Muscle of leg (tissue), 11 donors: ENCODE measurements around the gene EFCAB6. TPM values are rescaled to one million over a fixed set of nuclear protein-coding genes. Genes with fewer than 3 reads are reported as not detected.

Experiments used
- DNase-seq: peaks from one replicate; pipeline ENCODE4 v3.0.0; 2013
- H3K27ac ChIP-seq: one replicate; pipeline ENCODE4 v1.5.1; 2013; ENCODE audit warnings: mild to moderate bottlenecking, low read length, control low read depth
- H3K27me3 ChIP-seq: one replicate; pipeline ENCODE4 v1.6.1; 2013; ENCODE audit warnings: low read length; ENCODE audit not compliant: control insufficient read depth, insufficient read depth
- H3K36me3 ChIP-seq: one replicate; pipeline ENCODE4 v1.6.1; 2013; ENCODE audit warnings: low read length; ENCODE audit not compliant: control insufficient read depth, insufficient read depth
- H3K4me1 ChIP-seq: one replicate; pipeline ENCODE4 v1.6.1; 2013; ENCODE audit warnings: low read length; ENCODE audit not compliant: control insufficient read depth, insufficient read depth
- H3K4me3 ChIP-seq: one replicate; pipeline ENCODE4 v1.5.1; 2013; ENCODE audit warnings: low read length, control low read depth
- H3K9me3 ChIP-seq: replicated peaks from 2 replicates; pipeline ENCODE4 v1.6.1; 2013; ENCODE audit warnings: low read depth, low read length; ENCODE audit not compliant: control insufficient read depth
- WGBS: methylation state at CpG from one replicate; pipeline ENCODE4 v1.1.5; 2013; ENCODE audit warnings: missing lambda C conversion rate; ENCODE audit not compliant: insufficient coverage; 5-methylcytosine and 5-hydroxymethylcytosine counted together
- polyA plus RNA-seq, 8 donors: library from polyadenylated mRNA; unstranded; fragments of 120-200 nt; gene quantifications; one replicate each; pipeline versions ENCODE4 v1.2.1 to v1.2.3, GENCODE V29; 2013; ENCODE audit warnings: inconsistent platforms in 1 of 8, low replicate concordance in 1 of 8; ENCODE audit not compliant: insufficient read length in 8 of 8, insufficient read depth in 1 of 8
- total RNA-seq: library from RNA; stranded (reverse); fragments of 120-200 nt; gene quantifications from one replicate; pipeline ENCODE4 v1.2.4, GENCODE V29; 2013

EFCAB6 gene
- total and polyA plus RNA-seq, 9 donors = 0.63 to 1.6 (median 1.1) TPM

DNA sequence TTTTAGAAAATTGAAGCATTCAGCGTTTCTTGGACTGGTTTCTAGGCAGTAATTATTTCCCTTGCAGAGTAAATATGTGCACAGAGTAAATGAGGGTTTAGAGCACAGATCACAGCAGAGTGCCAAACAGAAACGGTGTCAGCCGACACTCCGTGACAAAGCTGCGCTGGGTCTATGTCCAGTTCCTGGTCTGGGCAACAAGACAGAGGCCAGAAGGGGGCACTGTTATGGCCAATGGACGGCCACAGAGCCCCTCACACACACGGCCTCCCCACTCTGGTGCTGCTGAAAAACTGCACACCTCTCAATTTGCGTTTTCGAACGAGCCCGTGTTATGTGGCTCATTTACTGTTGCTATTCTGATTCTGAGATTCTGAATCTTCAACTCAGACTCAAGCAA, 219.6 kb downstream of the EFCAB6 start:
- Histone ChIP-seq H3K27ac (no peak overlapping the region), H3K4me3 (no peak overlapping the region), H3K4me1 (no peaks in the 10 kb centered on the region), H3K36me3 (no peaks in the 10 kb centered on the region), H3K9me3 (peaks cover under 1% of the 10 kb centered on the region), H3K27me3 (no peaks in the 10 kb centered on the region)
- no peak for DNase-seq
- WGBS = 52% methylated on average over 5 of the region's 11 CpGs

DNA sequence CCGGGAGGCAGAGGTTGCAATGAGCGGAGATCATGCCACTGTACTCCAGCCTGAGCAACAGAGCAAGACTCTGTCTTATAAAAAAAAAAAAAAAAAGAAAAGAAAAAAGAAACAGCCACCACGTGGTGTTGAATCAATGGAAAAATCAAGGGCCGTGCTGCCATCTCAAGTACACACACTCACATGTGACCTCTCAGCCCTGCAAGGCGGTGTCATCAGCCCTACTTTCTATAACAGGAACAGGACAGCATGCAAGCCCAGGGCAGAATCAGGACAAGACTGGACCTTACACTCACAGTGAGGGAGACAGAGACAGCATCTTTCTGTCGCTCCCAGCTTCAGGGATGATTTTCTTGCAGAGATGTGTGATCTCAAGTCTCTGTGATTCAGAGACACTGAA, 220.7 kb downstream of the EFCAB6 start:
- Histone ChIP-seq H3K27ac (no peak overlapping the region), H3K9me3 (peaks cover 2% of the 10 kb centered on the region), H3K4me1 (no peaks in the 10 kb centered on the region), H3K27me3 (no peaks in the 10 kb centered on the region), H3K4me3 (no peak overlapping the region), H3K36me3 (no peaks in the 10 kb centered on the region)
- WGBS = 100% methylated on average over 1 of the region's 6 CpGs
- no peak for DNase-seq

DNA sequence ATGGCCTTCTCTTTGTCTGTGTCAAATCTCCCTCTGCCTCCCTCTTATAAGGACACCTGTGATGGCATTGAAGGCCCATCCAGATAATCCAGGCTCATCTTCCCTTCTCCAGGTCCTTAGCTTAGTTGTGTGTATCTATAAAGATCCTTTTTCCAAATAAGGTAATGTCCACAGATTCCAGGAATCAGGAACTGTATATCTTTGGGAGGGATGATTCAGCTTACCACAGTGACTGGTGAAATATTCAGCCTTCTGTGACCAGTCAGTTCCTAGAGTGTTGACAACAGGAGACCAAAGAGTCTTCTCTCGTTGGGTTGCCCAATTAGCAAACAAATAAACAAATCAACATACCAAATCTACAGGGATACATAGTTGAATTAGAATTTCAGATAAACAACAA, 224.5 kb downstream of the EFCAB6 start:
- no peaks in the 10 kb centered on the region for H3K36me3 ChIP-seq
- H3K9me3 ChIP-seq = peaks cover 14% of the 10 kb centered on the region
- no peaks in the 10 kb centered on the region for H3K27me3 ChIP-seq
- no peaks in the 10 kb centered on the region for H3K4me1 ChIP-seq
- no peak for DNase-seq
- H3K27ac ChIP-seq = no peak overlapping the region
- no peak overlapping the region for H3K4me3 ChIP-seq
- WGBS = no CpG with 5 or more reads among the region's 1 CpG

DNA sequence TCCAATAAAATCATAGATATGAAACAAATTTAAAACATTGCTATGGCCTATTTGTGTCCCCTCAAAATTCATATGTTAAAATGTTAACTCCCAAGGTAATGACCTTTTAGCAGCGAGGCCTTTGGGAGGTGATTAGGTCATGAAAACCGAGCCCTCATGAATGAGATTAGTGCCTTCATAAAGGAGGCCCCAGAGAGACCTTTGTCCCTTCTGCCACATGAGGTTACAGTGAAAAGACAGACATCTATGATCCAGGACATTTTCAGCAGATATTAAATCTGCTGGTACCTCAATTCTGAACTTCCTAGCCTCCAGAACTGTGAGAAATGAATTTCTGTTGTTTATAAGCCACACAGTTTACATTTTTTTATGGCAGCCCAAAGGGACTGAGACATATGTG, 228.6 kb downstream of the EFCAB6 start:
- Histone ChIP-seq H3K27me3 (no peaks in the 10 kb centered on the region), H3K4me1 (no peaks in the 10 kb centered on the region), H3K36me3 (no peaks in the 10 kb centered on the region), H3K9me3 (peaks cover 15% of the 10 kb centered on the region), H3K27ac (no peak overlapping the region), H3K4me3 (no peak overlapping the region)
- WGBS = no CpG with 5 or more reads among the region's 2 CpGs
- DNase-seq = no peak

DNA sequence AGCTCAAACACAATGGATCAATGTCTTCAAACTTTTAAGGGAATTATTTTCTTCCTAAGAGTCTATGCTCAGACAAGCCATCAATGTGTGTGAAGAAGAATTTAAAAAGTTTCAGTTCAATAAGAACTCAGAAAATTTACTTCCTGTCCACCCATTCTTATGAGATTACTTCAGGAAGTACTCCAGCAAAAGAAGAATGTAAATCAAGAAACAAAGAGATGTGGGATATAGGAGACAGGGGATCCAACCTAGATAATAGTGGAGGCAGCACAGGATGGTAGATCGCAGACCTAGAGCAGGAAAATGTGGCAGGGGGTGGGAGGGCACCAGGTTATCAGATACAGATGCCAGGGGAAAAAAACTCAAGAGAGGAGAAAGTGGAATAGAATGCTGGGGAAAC, 229.7 kb downstream of the EFCAB6 start:
- DNase-seq = no peak
- Histone ChIP-seq H3K4me3 (no peak overlapping the region), H3K27me3 (no peaks in the 10 kb centered on the region), H3K27ac (no peak overlapping the region), H3K36me3 (no peaks in the 10 kb centered on the region), H3K9me3 (peaks cover 14% of the 10 kb centered on the region), H3K4me1 (no peaks in the 10 kb centered on the region)
- 85% methylated on average over 1 of the region's 1 CpG for WGBS

DNA sequence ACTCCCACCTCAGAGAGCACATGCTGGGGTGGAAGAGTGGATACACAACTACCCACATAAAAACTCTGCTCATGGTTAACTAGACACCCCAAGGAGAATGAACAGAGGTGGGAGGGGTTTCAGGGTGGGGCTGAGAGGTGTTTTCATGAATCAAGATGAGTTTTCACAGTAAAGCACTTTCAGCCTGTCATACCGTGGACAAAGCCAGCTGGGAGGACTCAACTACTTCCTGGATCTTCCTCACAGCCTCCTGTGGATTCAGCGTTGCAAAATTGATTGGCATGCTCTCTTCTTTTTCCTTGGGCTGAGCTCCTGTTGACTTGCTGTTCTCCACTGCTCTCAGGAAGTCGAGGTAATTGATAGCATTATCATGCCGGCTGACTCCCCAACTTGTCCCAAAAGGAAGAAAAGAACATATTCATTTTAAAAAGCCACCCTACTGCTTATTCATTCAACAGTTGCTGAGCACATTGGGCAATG, 231.8 kb downstream of the EFCAB6 start:
- Histone ChIP-seq H3K36me3 (no peaks in the 10 kb centered on the region), H3K4me1 (no peaks in the 10 kb centered on the region), H3K27ac (no peak overlapping the region), H3K27me3 (no peaks in the 10 kb centered on the region), H3K9me3 (peaks cover 12% of the 10 kb centered on the region), H3K4me3 (no peak overlapping the region)
- WGBS = 50% methylated on average over 1 of the region's 4 CpGs
- DNase-seq = no peak

DNA sequence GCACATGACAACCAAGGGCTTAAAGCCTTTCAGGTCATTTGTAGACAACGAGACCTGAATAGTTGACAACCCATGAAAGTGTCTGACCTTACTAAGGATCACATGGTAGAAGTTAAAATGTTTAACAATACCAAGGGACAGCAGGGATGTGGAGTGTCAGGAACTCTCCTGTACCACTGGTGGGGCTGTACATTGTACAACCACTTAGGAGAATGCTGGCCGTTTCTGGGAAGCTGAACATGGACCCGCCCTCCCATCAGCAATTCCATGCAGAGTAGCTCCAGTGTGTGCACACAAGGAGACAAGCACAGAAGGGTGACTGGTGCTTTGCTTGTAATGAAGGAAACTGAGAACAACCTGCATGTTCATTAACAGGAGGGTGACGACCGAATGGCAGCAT, 237.4 kb downstream of the EFCAB6 start:
- WGBS = 53% methylated on average over 2 of the region's 5 CpGs
- DNase-seq = no peak
- Histone ChIP-seq H3K9me3 (no peaks in the 10 kb centered on the region), H3K4me1 (no peaks in the 10 kb centered on the region), H3K36me3 (no peaks in the 10 kb centered on the region), H3K4me3 (no peak overlapping the region), H3K27me3 (no peaks in the 10 kb centered on the region), H3K27ac (no peak overlapping the region)

DNA sequence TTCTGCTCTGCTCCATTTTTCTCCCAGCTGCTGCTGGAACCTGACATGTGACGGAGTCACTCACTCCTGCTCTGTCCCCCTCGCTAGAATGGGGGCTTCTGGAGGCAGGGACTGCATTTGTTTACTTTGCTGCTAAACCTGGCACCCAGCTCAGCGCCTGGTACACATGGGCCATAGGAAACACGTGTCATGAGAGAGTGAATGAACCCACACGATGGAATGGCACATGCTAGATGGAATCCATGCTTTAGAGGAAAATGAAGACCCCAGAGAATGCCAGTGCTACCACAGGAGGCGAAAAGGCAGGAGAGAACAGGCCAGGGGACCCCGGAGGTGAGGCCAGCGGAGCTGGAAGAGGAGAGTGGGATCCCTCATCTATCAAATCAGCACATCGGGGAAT, 239.4 kb downstream of the EFCAB6 start:
- no peak overlapping the region for H3K27ac ChIP-seq
- WGBS = 85% methylated on average over 6 of the region's 9 CpGs
- no peak for DNase-seq
- no peak overlapping the region for H3K4me3 ChIP-seq
- no peaks in the 10 kb centered on the region for H3K4me1 ChIP-seq
- H3K36me3 ChIP-seq = no peaks in the 10 kb centered on the region
- no peaks in the 10 kb centered on the region for H3K27me3 ChIP-seq
- no peaks in the 10 kb centered on the region for H3K9me3 ChIP-seq

DNA sequence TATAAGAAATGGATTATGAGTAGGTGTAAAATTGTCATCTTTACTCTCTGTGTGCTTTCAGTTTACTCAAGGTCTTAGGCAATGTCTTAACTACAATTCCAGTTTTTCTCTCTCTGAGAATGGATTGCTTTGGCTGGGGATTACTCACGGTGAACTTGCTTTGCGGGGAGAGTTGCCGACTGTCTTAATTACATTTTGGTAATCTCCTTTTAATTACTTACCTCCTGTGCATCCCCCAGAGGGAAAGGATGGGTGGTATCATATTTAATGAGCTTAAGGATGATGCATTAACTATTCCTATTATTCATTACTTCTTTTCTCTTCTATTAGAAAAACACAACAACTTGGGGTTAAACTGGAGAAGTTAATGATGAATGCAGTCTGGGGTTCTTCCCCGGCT, 240.9 kb downstream of the EFCAB6 start:
- no peak overlapping the region for H3K27ac ChIP-seq
- H3K27me3 ChIP-seq = no peaks in the 10 kb centered on the region
- DNase-seq = no peak
- no peaks in the 10 kb centered on the region for H3K9me3 ChIP-seq
- H3K4me3 ChIP-seq = no peak overlapping the region
- WGBS = 17% methylated on average over 1 of the region's 4 CpGs
- no peaks in the 10 kb centered on the region for H3K4me1 ChIP-seq
- no peaks in the 10 kb centered on the region for H3K36me3 ChIP-seq

DNA sequence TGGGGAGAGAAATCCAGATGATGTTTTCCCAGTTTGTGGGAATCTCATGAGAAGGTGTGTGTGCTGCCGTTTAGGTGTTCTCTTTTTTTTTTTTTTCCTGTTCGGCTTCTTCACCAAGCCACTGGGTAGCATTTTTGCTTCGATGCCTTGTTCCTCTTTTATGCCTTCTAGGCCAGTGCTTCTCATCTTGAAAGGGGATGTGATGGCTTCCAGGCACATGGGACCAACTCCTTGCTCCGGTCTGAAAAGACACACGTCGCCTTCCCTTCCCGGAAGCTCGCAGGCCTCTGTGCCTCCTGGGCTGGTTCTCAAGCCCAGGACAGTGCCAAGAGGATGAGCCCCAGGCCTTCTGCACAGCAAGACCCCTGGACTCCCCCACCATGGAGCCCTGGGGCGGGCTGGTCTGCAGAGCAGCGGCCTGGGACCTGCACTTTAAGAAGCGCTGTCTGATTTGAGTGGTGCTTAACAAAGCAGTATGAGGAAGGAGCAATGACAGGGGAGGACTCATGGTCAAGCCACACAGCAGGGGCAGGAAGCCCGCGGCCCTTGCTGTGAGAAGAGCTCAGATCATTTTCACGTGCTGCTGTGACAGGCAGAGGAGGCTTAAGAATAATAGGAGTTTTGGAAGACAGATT, 241.5 kb downstream of the EFCAB6 start:
- WGBS = 51% methylated on average over 9 of the region's 14 CpGs

DNA sequence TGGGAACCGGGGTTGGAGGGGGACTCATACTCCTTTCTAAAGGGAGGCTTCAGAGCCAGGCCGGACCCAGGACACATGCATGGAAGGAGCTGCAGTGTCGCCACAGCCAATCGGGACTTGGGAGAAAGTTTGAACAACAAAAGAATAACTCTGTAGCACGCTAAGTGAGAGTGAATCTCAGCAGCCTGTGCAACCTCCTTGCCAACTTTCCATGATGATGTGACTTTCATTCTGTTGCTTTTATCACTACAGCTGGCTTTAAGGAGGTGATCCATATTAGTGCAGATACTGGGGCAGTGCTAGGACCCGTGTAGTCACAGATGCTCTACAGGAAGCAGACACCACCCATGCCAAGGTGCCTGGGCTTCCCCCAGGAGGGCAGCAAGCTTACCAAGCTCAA, 243.0 kb downstream of the EFCAB6 start:
- Histone ChIP-seq H3K4me3 (no peak overlapping the region), H3K4me1 (no peaks in the 10 kb centered on the region), H3K36me3 (no peaks in the 10 kb centered on the region), H3K27me3 (no peaks in the 10 kb centered on the region), H3K27ac (no peak overlapping the region), H3K9me3 (no peaks in the 10 kb centered on the region)
- no peak for DNase-seq
- 77% methylated on average over 2 of the region's 6 CpGs for WGBS

More for the DNA sequence above, 241.5 kb downstream of the EFCAB6 start:
- no peak overlapping the region for H3K27ac ChIP-seq
- no peaks in the 10 kb centered on the region for H3K27me3 ChIP-seq
- no peak overlapping the region for H3K4me3 ChIP-seq
- H3K36me3 ChIP-seq = no peaks in the 10 kb centered on the region
- H3K9me3 ChIP-seq = no peaks in the 10 kb centered on the region
- no peaks in the 10 kb centered on the region for H3K4me1 ChIP-seq
- no peak for DNase-seq
